ENCODE results near the gene UST.
"Not testable (repeated sequence)": the region's sequence is repeated elsewhere in the genome, so short reads cannot be mapped to it uniquely, and the experiment has no call there.

Gene UST

DNA sequence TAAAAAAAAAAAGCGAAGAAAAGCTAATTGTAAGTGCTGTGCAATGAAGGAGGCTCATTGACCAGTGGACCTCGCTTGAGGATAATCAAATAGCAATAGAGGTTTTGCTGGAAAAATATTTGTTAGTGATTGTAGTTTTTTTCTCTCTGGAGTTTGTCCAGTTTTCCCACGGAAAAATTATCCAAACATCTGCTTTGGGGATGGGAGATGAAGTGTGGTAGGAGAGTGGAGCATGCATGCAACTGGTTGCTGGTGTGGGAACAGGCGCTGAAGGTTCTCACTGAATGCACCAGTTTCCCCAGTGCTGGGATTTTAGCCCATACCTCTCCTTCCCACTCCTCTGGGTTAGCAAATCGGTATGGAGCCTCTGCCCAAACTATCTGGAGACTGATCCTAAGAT lies 288.9 kb downstream of the UST start:
- no peak for DNase-seq (ENCODE audit: low read depth in 2 of 2)

DNA sequence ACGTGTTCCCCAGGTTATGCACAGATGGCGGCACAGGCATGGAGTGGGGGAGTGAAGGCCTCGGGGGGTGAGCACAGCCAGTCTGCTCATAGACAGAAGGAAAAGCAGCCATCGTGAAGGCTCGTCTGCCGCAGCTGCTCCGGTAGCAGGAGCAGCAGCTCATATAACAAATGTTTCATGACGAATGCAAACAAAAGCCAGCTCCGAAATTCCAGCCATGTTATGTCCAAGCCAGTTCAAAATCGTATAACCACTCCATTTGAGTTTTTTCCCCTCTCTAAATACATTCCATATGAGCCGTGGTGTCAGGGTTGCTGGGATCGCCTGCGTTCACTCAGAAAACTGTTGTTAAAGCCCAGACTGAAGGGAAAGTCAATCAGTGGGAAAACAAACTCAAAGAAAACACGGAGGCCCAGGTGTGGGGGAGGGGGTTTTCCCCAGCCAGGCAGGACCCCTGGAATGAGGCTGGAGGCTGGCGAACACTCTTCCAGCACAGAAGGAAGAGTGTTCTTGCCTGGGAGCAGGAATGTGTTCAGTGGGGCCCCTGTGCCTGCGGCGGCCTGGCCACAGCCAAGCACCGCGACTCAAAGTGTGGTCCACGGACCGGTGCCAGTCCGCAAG lies 290.3 kb downstream of the UST start:
- DNase-seq (ENCODE audit: low read depth in 2 of 2): peak; percentile 50 to 55

DNA sequence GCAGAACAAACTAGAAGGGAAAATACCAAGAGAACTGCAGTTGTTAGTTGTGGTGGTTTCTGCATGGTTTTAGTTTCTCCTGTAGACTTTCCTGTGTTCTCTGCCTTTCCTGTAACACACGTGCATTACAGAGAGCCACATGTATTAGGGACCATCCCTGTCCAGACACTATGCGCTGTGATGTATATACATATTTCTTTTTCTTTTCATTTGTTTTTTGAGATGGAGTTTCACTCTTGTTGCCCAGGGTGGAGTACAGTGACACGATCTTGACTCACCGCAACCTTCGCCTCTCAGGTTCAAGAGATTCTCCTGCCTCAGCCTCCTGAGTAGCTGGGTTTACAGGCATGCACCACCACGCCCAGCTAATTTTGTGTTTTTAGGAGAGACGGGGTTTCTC lies 292.2 kb downstream of the UST start:
- not testable (repeated sequence) for DNase-seq (ENCODE audit: low read depth in 2 of 2)

DNA sequence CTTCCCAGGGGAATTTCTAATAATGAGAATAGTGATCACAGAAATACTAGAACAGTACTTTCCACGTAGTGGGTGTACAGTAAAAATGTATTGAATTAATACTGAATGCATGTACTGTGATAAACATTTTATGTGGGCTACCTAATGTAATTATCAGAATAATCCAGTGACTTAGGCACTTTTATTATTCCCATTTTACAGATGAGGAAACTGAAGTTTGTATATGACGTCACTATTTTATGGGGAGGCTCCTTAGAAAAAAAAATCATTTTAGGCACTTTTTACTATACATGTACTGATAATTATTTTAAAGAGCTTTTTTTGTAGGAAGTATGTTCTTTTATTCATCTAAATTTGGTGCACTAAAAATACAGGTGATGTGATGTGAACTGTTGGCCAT lies 295.1 kb downstream of the UST start:
- no peak for DNase-seq (ENCODE audit: low read depth in 2 of 2)

DNA sequence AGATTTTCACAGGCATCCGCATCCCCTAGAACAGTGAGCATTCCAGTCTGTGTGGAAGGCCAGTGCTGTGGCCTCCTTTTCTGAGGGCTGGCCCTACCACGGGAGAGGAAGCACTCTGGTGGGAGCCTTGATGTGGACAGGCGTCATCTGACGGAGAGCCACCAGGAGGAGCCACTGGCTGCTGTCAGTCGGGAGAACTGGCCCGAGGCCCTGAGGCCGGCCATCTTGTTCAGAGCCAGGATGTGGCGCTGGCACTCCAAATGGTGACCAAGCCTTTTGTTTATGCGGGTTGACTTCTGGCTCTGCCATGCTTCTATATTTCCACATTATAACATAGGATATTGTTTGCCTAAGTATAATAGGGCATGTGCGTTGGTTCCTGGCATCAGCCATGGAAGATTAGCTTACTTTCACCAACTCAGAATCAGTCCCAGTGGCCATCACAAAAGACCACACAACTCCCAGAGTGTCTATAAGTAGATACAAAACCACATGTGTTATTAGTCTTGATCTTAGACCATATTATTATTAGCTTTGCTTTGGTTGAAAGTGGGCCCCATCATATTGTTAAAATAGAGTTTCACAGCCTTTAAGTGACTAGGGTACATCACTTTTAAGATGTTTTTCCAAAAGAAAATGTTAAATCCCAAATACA lies 296.8 kb downstream of the UST start:
- no peak for DNase-seq (ENCODE audit: low read depth in 2 of 2)

DNA sequence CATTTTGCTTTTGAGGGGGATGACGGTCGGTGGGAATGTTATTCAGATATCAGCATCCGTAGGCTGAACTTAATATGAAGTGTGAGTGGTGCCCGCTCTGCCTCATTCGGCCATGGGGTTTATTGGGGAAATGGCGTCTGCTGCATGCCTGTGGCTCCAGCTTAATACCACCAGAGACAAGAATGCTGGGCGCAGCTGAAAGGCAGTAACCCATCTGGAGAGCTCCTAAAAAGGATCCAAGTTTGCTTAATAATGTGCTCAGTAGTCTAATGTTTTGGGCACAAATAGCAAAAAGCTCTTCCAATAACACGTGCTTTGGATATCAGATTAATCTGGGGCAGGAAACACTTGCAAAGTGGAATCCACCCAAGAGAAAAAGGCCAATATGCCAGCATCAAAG lies 297.7 kb downstream of the UST start:
- DNase-seq (ENCODE audit: low read depth in 2 of 2): no peak

DNA sequence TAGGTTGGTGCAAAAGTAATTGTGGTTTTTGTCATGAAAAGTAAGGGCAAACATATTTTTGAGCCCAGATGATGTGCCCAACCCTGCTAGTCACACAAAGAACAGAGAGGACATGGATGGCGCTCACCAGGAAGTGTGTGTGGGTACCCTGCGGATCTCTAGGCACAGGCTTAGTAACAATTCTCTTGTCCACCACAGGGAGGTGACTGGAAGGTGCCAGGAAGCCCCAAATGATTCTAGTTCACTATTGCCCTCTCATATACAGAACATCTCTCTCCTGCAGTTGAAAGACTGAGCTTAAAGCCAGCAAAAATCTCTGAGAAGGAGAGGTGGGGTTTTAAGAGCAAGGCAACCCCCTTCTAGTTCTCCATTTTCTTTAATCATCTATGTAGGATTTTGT lies 298.6 kb downstream of the UST start:
- DNase-seq (ENCODE audit: low read depth in 2 of 2): no peak

DNA sequence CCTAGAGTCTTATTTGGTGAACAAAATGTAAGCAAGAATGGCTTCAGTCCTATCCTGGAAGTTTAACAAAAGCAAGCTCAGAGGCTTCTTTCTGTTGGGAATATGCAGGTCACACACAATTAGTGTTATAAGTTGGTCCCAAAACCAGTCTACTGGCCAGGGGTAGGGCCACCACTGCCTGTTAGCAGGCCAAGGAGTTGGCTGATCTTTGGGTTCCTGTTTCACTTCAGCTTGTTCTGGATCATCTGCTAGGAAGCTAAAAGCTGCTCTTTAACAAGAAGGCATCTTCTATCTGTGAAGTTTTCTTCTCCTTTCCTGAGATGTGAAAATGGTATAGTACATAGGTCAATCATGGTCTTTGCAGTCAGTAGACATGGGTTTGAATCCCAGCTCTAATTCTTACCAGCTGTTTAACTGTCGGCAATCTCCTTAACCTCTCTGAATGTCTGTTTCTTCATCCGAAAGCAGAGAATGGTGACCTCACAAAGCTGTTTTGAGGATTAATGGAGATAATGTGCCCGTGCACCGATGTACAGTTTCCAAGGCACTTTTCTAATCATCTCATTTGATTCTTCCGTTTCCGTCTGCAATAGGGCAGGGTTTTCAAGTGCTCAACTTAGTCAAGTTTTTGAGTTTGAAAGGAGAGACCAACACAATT lies 299.5 kb downstream of the UST start:
- no peak for DNase-seq (ENCODE audit: low read depth in 2 of 2)

DNA sequence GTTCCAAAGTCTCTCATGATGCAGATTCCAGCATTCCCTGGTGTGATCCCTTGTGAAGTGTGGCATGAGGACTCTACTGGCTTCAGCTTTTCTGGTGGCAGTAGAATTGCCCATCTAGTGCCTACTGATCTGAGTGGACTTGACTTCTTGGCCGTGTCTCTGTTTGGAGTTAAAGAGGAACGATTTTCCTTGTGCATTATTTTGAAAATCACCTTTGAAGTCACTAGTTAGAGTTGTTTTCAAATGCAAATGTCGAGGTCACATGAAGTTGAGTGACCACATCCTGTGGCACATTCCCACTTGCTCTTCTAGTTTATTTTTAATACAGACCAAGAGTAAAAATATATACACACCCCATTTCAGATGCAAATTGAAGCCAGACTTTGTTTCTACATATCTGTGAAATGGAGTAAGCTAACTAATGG lies 300.0 kb downstream of the UST start:
- DNase-seq (ENCODE audit: low read depth in 2 of 2): no peak

DNA sequence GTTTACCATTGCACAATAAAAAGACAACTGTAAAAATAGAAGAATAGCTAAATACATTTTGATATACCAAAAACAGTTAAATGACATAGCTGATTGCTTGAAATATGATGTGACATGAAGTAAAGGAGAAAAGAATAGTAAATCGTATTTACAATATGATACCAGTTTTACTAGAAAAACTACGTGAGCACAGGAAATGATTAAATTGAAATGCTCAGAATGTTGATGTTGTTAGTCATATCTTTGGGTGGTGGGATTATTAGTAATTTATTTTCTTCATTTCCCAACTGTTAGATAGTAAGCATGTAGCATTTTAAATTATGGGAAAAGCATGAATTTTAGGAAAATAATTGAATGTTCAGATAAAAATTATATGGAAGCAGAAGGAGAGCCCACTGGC lies 302.4 kb downstream of the UST start:
- no peak for DNase-seq (ENCODE audit: low read depth in 2 of 2)

DNA sequence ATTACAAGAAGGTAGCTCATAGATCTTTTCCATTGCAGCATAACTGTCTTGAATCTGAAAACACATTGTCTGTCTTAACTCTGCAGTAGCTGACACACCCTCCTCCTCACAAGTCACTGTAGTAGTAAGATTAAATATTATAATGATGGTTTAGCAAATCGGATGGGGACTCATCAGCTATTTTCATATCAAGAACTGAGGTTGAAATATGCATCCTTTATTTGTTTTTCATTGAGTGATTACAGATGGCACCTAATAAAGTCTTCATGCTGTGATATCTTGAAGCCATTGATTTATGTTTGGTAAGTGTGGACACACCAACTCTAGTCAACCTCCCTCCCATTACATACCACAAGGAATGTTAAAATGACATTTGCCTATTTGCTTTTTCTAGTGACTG lies 303.3 kb downstream of the UST start:
- DNase-seq (ENCODE audit: low read depth in 2 of 2): no peak

DNA sequence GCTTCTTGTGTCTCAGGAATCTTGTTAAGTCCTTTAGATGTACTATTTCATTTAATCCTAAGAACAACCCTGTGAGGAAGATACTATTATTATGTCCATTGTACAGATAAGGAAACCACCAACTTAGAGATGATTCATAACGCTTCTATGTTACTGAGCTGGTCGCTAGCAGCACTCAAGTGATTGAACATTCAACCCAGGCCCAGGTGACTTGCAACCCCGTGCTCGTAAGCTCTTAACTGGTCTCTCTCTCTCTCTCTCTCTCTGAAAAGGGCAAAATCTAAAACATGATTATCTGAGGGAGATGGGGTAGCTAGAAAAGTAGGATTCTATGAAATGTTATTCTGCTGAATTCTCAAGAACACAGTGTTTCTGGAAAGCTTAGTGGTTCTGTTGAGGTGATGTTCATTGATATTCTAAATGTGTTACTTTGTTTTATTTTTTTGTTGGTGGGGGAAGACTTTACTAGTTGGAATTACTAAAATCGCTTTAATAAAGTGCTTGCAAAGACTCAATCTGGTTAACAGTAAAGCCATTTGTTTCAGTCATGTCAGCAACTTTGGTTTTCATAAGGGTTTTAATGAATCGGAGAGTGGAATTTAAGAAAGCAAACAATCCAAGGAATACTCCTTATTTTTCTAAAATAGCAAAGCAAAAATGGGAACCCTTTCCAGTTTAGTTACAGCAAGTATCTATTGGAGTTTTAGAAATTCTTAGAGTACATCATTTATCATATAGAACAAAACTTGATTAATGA lies 305.7 kb downstream of the UST start:
- DNase-seq (ENCODE audit: low read depth in 2 of 2): no peak

DNA sequence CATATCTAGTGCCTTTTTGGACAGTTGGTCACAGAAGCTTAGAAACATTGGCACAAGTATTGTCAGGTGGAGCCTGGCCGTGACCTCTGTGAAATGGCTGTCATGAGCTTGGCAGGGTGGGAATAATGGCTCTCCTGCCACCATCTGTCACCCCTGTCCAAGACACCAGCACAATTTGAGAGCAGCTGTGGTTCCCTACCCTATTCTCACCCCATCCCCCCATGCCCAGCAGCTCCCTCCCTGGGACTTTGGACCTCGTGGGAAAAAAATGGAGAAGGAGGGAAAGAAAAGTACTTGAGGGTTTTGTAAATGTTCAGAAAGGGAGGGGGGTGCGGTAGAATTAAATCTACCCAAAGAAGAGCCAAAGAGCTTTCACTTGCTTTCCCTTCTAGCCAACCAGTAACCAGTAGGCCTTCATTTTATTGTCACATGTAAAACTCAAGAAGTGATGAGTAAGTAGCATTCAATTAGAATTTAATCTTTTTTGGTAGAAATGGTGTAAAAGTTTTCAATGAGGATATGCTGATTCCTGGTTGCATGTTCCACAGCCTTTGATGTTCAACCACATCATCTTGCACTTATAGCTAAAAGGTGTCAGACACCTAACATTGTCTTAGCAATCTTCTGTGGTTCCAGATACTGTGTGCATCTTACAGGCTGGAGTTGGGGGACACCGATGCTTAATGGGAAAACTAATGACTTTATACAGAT lies 307.2 kb downstream of the UST start:
- DNase-seq (ENCODE audit: low read depth in 2 of 2): no peak

DNA sequence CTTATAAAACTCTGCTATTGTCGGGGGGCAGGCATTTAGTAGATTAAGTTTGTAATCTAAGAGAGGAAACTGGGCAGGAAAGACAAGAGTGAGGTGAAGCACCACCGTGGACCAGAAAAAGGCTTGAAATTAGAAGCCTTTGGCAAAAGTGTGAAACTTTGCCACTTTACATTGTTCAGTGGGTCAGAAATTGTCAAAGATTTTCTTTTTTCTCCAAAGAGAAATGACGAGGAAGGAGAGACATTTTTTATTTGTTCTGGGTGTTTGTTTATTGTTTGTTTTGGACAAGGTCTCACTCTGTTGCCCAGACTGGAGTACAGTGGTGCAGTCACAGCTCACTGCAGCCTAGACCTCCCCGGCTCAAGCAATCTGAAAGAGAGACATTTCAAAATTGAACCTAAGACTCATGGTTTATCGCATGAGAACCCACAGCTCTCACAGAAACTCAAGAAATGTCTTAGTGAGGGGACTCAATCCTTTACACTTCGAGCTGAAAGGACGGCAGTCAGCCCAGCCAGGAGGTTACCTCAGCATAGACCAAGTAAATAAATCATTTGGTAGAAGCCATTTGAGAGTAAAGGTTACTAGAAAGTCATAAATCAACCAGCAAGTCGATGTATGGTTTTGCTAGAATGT lies 307.8 kb downstream of the UST start:
- DNase-seq (ENCODE audit: low read depth in 2 of 2): no peak

DNA sequence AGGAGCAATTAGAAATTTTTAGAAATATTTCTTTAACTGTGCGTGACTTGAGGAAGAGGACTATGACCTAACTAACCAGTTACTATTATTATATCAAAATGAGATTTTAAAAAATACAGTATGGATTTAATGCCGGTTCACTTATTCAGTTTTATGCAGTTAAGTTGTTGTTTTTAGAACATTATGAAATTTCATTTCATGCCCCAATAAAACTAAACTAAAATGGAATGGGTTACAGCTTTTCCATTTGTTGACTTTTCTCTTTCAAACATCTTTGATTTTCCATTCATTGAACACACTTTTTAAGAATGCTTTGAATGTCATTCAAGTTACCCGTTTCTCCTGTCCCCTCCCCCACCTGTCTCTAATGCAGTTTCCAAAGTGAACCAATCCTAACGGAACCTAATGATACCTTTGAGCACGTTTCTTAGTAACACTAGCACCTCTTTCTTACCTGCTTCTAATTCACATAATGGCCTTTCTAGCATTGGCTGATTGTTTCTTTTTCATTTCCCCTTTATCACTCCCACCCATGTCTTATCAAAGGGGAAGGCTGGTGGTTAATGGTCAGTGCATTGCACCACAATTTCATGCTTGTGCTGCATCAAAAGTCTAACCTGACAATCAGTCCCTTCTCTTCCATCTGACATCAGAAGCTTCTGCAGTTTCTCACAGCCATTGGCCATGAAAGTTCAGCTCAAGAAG lies 308.5 kb downstream of the UST start:
- DNase-seq (ENCODE audit: low read depth in 2 of 2): no peak

DNA sequence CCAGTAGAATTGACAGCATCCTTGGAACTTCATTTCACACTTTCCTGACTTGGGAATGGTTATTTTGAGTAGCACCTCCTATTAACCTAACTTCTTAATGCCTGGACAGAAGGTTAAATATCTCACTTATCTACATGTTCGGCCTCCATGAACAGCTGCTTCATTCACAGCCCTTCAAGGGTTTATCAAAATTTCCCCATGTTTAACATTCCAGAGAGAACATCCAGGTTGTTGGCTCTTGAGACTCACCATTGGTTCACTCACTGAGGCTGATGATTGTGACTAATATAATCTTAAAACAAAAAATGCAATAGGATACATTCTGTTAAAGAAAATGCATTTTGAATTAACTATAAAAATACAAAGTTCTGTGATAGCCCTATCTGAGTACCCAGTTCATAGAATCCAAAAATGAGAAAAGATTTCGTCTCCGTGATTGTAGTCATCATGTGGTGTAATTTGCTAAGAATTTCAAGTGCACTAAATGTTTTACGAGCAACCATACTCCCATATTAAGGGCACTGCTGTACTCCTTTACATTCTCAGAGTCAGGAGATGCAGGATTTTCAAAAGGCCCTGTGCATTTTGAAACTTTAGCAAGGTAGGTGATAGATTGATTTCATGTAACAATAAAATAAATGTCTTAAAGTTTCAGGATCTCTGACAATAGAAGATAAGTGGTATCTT lies 310.1 kb downstream of the UST start:
- DNase-seq (ENCODE audit: low read depth in 2 of 2): no peak

DNA sequence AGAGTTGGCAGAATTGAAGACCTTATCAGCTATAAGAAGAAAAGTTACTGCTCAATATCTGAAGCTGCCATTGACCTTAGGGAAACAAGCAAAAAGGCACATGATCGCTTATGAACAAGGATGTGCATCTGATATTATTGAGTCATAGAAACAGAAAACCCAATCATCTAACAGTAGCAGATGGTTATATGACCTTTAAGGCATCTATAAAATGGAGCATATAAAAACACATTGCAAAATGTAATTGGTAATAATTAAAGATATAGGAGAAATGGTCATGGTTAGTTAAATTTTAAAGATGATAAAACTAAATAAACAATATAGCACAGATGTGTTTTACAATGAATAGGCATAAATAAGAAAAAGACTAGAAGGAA lies 310.6 kb downstream of the UST start:
- no peak for DNase-seq (ENCODE audit: low read depth in 2 of 2)

DNA sequence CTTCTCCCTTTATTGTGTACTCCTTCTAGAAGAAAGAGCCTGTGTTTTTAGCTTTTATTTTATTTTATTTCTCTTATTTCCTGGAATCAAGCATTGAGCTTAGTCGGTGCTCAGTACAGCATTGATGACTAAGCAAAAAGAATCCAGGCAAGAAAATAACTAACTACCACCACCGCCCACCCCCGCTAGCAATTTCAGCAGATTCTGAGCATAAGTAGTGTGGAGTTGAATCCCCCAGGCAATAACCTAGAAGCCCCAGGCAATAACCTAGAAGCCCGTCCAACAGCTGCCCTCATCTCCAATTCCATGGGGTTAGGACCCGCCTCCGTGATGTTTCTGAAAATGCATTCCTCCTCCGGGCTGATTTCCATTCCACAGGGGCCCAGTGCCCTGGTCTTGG lies 312.7 kb downstream of the UST start:
- no peak for DNase-seq (ENCODE audit: low read depth in 2 of 2)

DNA sequence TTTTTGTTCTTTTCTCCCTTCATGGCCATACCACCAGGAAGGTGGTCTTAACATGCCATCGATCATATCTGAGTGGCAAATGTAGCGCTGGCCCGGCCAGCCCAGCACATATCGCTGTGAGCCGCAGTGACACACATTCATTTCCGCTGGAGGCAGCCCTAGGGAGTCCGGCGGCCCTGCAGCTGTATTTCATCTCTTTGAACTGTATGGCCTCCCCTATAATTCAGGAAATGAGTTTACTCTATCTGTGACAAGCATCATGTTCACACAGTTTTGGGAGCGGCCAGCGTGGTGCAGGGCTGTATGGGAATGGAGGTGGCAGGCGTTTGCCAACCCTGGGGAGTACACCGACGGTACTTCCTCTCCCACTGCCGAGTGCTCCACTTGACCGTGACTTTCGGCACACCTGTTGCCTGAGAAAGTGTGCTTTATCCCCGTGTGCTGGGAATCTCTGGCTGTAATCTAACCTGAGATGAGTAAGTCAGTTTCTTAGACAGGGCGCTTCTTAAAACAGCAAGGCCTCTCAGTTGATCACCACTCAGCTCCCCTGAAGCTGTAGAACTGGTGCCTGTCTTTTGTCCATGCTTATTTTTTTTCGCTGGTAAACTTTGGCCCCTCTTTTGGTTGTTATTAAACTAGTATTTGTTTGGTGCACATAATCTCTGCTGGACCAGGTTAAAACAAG lies 313.6 kb downstream of the UST start:
- no peak for DNase-seq (ENCODE audit: low read depth in 2 of 2)

Measured in fibroblast of skin of left biceps (primary cell).